ENCODE data around the gene ZCCHC2.

ZCCHC2 gene

DNA sequence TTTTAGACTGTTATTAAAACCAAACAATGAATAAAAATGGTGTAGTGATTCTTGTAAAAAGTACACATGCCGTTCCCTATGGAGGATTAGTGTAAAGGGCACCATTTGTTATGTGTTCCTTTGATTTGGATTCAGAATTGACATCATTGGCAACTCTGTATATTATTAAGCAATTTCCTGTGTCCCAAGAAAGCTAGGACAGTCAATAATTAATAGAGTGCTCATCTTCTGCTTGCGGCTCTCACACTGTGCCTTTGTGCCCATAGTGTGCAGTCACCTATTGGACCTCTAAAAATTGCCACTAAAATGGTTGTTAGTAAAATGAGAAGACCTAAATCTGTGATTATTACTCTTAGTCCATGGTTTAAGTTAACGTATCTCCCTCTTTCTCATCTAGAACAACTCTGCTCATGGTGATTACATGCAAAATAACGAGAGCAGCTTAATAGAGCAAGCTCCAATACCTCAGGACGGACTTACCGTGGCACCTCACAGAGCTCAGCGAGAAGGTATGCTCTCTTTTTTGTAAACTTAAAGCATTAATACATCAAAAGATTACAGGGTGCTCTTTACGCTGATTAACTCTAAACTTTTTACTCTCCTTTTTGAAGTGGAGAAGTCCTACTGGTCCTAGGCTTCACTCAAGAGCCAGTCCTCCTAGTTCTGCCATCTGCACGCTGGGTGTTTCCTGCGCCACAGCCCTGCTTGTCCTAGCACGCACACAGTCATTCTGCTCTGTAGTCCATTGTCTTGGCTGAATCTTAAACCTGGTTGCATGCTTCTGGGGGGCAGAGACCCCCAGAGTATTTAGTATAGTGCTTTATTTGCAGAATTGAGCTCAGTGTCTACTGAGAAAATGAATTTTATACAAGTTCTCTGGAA, 16.7 kb downstream of the ZCCHC2 start:
- DNase-seq, result no peak

DNA sequence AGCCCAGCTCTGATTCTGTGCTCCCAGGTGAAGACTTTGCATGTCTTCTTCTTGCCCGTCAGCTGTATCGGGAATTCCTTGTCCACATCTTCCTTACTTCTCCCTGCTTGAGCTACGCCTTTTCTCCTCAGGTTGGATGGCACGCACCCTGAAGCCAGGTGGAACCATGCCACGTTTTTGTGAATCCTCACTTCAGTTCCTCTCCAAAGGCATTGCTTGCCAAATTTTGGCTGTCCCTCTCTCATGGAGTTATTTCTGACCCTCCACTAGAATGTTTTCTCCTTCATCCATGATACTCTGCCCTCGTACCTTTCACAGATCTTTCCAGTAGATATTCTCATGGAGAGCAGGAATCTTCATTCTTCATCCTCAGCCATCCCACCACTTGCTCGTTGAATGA, 20.2 kb downstream of the ZCCHC2 start:
- no peak for DNase-seq

DNA sequence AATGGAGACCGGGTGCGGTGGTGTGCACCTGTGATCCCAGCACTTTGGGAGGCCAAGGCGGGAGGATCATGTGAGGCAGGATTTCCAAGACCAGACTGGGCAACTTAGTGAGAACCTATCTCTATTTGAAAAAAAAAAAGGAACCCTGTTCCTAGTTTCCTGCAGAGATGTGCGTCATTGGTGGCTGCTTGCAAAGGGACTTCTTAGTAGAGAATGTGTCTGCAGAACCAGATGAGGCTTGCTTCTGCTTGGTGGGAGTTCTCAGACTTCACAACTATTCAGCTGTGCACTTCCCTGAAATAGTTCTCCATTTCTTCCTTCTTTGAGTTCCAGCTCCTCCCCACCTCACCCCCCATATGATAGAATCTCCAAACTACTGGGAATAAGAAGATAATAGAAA, 22.3 kb downstream of the ZCCHC2 start:
- DNase-seq, result no peak

DNA sequence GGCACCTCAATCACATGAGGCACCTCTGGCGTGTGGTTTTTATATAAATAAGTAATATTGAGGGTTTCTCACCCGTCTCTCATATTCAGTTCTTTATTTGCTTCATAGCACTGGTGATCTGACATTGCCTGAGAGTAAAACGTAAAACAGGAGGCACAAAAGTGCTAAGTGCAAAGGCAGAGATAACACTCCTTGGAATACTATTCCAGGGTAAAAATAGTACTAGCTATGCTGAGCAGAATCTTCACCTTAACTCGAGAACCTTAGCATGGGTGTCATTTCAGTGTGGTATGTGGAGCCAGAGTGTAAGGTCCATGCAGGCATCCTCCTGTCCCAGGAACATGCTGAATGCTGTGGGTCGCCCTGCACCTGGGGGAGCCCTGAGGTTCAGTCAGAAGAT, 26.9 kb downstream of the ZCCHC2 start:
- DNase-seq, result no peak

DNA sequence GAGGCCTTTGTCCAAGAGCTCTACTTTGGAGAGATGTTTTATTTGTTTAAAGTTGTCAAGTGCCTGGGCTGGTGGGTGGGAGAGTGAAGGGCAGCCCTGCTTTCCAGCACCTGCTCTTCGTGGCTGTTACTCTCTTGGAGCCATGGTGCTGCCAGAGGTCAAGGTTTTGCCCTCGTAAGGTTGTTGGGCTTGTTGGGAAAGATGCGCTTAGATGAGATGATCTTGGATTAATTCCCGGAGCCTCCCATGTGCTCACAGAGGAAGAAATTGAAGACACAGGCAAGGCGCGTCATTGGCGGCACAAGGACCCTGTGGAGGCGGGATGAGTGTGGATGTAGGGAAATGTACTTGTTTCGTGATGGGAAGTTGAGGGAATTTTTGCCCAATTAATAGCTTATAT, 27.9 kb downstream of the ZCCHC2 start:
- no peak for DNase-seq

DNA sequence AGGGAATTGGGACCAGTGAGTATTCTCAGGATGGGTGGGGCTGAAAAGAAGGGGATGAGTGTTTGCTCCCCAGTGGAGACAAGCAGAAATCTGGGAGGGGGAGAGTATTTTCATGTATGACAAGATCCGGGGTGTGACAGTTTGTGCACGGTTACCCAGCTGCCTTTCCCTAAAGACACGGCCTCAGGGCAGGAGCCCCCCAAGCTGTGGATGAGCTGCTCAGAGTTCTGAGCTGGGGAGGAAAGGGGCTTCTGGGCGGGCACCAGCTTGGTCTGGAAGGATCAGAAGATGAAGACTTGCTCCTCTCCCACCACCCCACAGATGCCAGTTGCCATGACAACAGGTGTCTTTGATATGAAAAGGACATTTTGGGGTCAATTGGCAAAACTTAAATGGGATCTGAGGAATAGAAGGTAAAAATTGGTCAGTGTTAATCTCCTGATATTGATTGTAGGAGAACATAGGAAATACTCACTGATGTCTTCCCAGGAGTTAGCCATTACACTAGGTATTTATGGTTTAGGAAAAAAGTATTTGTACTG, 29.2 kb downstream of the ZCCHC2 start:
- DNase-seq, result no peak

DNA sequence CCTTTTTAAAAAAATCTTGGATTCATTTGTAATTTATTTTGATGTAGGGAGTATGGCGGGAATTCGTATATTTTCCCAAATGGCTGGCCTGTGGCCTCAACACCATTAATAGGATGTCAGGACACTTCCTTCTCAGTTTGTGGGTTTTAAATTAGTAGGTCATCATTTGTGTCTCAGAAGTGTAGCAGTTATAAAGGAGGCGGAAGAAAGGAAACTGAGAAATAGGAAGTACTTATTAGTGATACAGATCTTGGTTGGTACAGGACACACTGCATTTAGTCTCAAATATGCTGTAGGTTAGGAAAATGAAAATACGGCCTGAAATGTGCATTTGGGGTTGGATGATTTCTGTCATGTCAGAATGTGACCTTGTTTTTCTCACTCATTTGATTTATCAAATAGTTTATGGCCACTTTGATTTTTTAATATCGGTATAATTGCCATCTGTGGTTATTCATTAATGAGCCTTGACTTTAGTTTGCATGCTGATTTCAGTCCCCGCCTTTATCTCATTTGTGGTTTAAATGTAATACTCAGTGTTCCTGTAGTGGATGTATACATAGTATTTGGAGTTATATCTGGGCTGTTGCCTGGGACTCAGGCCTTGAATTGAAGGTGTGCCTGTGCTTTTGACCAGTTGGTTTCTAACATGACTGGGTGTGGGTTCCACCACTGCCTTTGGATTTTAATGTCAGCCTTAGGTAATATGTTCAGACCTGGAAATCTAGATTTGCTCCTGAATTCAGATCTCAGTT, 31.4 kb downstream of the ZCCHC2 start:
- DNase-seq, result no peak

DNA sequence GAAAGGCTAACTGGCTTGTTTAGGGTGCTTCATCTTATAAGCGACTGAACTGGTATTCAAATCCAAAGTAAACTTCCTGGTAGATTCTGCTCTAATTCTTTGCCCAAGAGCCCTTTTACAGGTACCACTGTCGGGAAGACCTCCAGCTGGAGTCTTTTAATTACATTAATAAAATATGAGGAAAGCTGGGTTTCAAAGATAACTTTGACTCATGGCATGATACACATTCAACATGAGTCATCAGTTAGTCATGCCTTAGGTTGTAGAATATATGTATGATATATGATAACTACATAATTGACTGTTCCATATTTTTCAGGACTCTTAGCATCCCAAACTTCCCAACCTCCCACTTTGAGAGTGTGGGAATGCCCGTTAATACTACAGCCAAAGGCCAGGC, 32.3 kb downstream of the ZCCHC2 start:
- DNase-seq, result no peak

DNA sequence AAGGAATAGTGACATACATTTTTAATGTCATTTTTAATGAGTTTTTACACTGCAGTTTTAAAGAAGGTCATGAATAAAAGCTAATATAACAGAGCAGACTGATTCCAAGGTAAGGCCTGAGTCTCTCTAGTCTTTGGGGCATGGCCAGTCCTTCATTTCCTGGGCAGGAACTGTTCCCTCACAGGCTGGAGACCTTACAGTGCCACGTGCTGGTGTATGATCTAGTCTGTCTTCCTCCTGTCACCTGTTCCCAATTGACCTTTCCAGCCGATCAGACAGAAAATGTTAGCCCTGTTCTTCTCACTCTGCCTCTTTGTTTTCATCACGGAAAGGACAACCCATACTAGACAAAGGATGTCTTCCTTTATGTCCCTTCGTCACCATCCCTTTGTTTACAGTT, 33.6 kb downstream of the ZCCHC2 start:
- no peak for DNase-seq

DNA sequence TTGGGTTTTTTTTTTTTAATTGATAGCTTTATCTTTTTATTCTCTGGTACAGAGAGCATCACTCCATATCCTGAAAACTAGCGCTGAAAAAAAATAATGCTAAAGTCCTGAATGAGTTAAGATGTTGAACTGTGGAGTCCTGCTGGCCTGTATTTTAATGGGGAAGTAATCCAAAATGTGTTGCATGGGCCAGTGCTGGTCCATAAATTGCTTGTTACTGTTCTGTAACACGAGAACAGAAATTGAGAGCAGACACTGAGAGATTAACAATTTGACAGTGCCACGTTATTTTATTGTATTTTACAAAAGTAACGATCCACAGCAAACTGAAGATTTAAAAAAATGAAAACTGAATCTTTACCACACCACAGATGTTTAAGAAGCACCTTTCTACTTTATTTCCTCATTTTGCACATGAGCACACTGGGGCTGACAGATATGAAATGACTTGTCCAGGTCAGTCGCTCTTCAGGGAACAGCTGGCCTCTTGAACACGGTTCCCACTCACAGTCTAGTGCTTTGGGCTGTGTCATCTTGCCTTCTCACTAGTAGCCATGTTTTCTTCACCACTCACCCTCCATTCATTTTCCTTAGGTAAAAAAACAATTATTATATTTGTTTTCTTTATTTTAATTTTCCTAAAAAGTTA, 35.3 kb downstream of the ZCCHC2 start:
- DNase-seq, result no peak

DNA sequence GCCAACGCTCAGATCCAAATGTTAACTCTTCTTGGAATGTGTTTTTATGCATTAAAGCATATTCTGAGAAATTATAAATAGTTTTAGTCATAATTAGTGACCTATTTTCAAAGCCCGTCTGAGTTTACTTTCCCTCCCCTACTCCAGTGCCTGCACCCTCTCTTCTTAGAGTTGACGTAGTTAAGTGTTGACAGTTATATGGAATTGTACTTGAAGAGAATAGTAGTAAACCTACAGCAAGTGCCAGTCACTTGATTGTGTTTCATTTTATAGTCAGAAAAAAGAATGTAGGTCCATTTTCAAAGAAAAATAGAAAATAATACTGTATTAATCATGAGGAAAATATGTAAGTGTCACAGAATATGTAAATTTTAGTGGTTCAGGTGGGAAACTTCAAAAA, 41.2 kb downstream of the ZCCHC2 start:
- DNase-seq, result no peak

DNA sequence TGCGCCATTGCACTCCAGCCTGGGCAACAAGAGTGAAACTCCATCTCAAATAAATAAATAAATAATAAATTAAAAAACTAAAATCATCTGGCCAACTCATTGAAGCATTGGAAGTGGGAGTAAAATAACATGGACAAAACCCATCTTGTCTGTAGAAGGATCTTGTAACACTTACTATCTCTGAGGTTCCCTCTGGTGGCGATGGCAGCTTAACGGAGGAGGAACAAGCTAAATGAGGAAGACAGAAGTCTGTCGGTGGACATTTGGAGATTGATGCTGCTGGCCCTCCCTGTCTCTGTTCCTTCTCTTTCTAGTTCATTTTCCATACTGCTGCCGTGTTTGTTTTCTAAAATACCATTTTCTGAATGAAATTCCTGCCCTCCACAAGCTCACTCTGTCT, 43.4 kb downstream of the ZCCHC2 start:
- no peak for DNase-seq

DNA sequence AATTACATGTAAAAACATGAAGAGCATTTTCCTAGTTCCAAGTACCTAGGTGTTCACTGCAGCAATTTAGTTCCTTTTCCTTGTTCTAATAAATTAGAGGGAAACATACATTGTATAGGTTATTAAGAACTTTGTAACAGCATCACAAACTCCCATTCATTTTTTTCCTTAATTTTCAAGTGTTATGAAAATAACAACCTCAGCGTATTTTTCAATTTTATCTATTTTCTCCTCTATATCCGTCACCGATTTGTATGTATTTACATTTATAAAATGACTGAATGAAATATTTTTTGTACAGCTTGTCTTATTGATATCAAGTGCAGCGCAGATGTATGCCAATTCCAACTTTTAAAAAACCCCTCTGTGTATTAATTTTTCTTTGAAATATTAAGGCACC, 44.0 kb downstream of the ZCCHC2 start:
- DNase-seq, result no peak

DNA sequence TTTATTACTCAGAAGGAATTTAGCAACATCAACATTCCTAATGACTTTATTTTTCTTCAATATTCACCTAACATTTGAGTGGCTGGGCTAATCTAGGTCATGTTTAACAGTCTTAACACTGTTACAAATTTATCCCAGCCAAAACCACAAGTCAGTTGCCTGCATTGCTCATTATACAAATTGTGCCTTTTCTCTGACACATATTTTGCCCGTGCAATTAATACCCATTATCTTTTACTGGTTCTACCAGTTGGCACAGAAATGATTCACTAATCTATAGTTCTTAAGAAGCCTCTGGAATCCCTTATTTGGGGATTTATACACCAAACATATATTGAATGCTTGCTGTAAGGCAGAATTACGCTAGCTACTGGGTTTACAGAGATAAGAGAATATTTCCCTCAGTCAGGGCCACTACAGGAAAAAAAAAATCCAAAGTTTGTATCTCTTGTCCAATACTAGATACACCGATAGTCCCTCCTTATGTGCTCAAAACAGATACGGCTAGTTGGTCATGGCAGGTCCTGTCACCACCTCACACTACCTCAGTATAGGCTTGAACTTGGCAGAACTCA, 46.3 kb downstream of the ZCCHC2 start:
- no peak for DNase-seq

DNA sequence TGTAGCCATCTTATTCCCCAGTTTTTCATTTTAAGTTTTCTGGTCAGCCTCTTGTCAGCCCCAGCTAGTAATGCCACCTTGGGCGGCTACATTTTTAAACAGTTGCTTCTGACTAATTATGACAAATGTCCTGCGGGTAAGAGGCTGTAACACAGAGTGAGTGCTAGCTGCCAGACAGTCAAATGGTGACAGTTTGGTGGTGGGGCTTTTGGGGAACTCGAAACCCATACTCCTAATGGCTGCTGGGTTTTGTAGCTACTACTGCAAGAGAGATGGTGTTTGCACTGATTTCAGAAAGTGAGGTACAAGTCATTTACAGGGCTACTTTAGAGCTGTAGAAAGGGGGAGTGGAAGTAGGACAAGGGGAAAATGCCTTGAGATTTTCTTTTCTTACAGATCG, 48.2 kb downstream of the ZCCHC2 start:
- no peak for DNase-seq

DNA sequence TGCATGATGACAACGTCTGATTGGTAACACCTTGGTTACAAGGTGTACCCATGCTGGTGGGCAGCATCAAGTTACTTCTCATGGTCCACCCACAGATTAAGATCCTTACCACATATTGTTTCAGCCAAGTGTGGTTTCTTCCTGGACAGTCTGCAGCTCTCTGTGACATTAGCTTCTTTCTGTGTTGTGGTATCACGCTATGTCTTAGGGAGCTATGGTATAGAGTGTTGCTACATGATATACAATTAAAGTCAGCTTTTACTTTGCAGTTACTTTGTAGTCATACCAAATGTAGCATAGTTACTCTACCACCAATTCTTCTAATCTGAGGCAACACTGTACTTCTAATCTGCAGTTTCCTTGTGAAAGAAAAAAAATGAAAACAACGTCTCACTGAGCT, 48.8 kb downstream of the ZCCHC2 start:
- no peak for DNase-seq

DNA sequence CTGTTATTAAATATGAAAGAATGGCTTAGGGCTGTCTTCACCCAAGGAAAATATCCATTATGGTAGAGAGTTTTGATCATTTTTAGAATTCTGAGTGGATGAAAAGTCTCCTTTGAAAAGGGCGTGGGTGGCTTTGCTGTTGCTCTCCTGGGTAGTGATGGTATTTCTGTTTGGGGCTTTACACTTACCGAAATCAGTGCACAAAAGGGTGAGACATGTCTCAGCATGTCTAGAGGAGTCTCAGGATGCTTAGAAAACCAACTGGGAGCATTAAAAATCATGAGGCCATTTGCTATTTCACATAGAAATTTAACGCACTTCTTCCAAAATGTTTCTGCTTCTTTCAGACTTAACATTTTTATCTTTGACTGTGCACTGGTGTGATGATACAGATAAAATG, 49.6 kb downstream of the ZCCHC2 start:
- DNase-seq, result no peak

DNA sequence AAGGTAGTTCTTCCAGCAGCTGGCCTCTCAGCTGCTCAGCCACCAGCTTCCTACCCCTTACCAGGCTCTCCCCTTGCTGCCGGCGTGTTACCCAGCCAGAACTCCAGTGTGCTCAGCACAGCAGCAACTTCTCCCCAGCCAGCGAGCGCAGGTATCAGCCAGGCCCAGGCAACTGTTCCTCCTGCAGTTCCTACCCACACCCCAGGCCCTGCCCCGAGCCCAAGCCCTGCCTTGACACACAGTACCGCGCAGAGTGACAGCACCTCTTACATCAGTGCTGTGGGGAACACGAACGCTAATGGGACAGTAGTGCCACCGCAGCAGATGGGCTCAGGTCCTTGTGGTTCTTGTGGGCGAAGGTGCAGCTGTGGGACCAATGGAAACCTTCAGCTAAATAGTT, 52.0 kb downstream of the ZCCHC2 start:
- no peak for DNase-seq

DNA sequence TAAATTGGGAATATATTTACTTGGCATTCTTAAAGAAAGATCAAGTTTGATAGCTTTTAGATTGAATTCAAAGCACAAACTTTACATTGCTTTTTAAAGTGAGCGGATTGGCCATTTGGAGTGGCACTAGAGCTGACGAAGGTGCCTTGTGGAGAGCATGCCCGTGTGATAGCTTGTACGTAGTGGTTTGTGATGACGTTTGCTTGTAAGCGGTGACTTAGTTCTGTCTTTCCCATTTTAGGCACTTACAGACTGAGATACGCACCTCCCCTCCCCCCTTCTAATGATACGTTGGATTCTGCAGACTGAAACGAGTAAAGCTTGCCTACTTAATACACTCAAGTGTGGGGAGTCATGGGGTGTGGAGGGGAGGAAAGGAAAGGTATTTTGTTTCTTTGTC, 53.4 kb downstream of the ZCCHC2 start:
- no peak for DNase-seq

DNA sequence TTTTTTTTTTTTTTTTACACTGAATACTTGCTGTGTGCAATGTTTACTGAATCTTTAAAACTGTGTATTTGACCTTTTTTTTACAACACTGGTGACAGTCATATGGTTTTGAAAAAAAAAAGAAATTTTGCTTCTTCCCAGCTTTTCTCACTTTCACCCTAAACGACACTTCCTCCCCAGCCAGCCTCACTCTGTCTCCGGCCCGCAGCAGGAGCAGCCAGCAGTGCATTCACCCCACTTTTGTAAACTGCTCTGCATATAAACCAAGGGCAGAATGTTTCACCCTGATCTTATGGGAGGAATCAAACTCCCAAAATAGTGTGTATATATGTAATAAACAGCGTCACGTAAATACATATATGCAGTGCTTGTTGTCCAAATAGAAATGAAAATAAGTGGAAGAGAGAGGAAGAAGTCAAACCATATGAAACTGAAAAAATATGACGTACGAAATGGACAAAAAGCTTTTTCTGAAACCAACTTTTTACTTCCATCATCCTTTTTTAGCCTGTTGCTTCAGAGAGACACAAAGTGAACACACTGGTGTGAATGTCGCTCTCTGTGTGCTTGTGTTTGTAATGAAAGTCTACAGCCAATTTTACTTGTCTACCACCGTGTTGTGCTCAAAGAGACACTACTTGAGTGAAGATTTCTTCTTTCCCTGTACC, 54.2 kb downstream of the ZCCHC2 start:
- no peak for DNase-seq

DNA sequence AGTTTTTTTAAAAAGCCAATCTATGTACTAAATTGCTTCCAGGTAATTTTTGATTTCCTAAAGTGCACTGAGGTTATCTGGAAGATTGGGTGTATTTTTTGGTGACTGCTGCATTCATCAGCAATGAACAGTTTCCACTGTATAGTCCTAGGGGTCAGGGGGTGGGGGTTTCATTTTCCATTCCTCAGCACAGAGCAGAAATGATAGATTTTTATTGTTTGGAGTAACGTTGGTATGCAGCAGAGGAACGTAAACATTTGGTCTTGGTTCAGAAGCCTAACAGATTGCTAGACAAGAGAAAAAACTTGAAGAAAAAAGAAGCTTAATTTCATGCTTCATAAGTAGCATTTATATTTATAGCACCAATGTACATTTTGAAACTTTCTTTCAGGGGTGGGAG, 54.9 kb downstream of the ZCCHC2 start:
- DNase-seq, result no peak

DNA sequence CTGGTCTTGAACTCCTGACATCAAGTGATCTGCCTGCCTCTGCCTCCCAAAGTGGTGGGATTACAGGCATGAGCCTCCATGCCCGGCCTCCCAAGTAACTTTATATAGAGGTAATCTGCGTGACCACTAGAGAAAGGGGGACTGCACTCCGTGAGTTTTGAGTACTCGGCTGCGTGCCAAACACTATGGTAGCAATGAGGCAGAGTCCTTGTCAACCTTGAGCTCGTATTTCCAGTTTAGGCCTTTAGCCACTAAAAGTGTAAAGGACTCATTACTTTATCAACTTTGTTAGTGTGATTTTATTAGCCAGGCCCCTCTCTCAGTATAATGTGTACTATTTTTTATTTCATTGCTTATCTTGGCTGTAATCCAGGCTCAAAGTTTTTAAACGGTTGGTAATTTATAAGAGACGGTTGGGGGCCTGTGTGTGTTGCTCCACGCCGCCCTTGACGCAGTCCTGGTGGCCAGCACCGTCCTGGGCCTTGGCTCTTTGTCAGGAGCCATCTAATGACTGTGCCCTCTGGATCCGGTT, 56.2 kb downstream of the ZCCHC2 start:
- no peak for DNase-seq

DNA sequence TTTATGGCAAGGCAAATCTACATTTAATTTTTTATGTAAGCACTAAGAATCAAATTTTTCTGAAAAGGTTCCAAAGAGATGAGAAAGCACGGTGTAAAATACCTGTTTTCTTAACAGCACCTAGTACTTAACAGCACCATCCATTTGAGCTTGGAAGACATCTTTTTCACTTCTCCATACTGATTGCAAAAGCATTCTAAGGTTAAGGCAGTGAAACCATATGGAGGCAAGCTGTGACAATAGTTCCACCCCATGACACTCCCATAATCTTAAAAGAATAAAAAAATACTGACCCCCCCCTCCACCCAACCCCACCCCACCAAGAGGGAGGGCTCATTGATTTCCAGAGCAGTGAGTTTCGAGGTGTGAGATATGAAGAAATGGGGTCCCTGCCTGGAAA, 60.6 kb downstream of the ZCCHC2 start:
- DNase-seq, result no peak
